RWPE1 (cell line): ENCODE results near the gene CDCA3.

Source experiments
- CTCF ChIA-PET: fragments of 350-600 bp; sonication (Branson Sonifier 250); formaldehyde crosslinking; extraction: SDS; loops from one replicate; lab custom pipeline; 2021; lab: Yijun Ruan, JAX
- POLR2A ChIA-PET: fragments of 400-600 bp; formaldehyde crosslinking; extraction: SDS; loops from one replicate; lab custom pipeline; 2020; ENCODE audit warnings: antibody characterized with exemption; ENCODE audit not compliant: low non-redundant PET; lab: Yijun Ruan, JAX
- DNase-seq: peaks from one replicate; pipeline ENCODE4 v3.0.0; 2012; ENCODE audit warnings: low spot score
- H3K27ac ChIP-seq: fragments of 450-650 bp; 2 replicates; pipeline ENCODE4 v1.5.1; 2017
- TF ChIP-seq, protein P1 (sequence below): fragments of 450-650 bp; conservative IDR thresholded peaks from 2 replicates; pipeline ENCODE4 v1.5.1; 2017; ENCODE audit warnings: low read depth, mild to moderate bottlenecking

CDCA3 gene

GRCh38 chr12:6853626-6854025 is 2.5 kb upstream of the CDCA3 start:
- TF ChIP-seq, protein P1, sequence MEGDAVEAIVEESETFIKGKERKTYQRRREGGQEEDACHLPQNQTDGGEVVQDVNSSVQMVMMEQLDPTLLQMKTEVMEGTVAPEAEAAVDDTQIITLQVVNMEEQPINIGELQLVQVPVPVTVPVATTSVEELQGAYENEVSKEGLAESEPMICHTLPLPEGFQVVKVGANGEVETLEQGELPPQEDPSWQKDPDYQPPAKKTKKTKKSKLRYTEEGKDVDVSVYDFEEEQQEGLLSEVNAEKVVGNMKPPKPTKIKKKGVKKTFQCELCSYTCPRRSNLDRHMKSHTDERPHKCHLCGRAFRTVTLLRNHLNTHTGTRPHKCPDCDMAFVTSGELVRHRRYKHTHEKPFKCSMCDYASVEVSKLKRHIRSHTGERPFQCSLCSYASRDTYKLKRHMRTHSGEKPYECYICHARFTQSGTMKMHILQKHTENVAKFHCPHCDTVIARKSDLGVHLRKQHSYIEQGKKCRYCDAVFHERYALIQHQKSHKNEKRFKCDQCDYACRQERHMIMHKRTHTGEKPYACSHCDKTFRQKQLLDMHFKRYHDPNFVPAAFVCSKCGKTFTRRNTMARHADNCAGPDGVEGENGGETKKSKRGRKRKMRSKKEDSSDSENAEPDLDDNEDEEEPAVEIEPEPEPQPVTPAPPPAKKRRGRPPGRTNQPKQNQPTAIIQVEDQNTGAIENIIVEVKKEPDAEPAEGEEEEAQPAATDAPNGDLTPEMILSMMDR, result no peak
- POLR2A ChIA-PET, result interaction anchor here (2.6 kb wide), 1 partner anchor 14 kb away, joined by 13 read pairs; the partner anchor contains the start of gene TPI1
- CTCF ChIA-PET, result interaction anchor here (1.6 kb wide), 1 partner anchor 16 kb away, joined by 7 read pairs; no protein-coding TSS in a partner anchor
- DNase-seq, result no peak
- H3K27ac ChIP-seq, result peak overlapping the region; percentile 85

- H3K27ac ChIP-seq, result peak overlapping the region; percentile 85
- ChIA-PET POLR2A (interaction anchor here (0.6 to 2.6 kb wide), 7 partner anchors 12 to 128 kb away, joined by 3 to 13 read pairs (median 3); partner anchors contain the start of genes GNB3, MLF2 and TPI1), CTCF (interaction anchor here (0.6 to 1.6 kb wide), 4 partner anchors 15 to 28 kb away, joined by 3 to 7 read pairs (median 4); no protein-coding TSS in a partner anchor)
- TF ChIP-seq, protein P1, result no peak
- DNase-seq, result peak; percentile 55
These were observed 1.7 kb upstream of the CDCA3 start for GRCh38 chr12:6852651-6853354.

- peak; percentile 98 for DNase-seq
- POLR2A ChIA-PET, result interaction anchor here (0.5 to 2.6 kb wide), 8 partner anchors 12 to 156 kb away, joined by 3 to 13 read pairs (median 3); partner anchors contain the start of genes COPS7A, GNB3, MLF2 and TPI1
- peak within 1 kb of the TSS; percentile 85 for H3K27ac ChIP-seq
- CTCF ChIA-PET, result interaction anchor here (0.6 to 1.6 kb wide), 4 partner anchors 15 to 27 kb away, joined by 3 to 7 read pairs (median 4); no protein-coding TSS in a partner anchor
- TF ChIP-seq, protein P1, result no peak
These were observed 1.0 kb upstream of the CDCA3 start, which contains the start of gene USP5 for GRCh38 chr12:6851921-6852650. TSS of gene USP5 (plus strand) at chr12:6852150. CDS start at chr12:6852180, 30 bp downstream.

DNA sequence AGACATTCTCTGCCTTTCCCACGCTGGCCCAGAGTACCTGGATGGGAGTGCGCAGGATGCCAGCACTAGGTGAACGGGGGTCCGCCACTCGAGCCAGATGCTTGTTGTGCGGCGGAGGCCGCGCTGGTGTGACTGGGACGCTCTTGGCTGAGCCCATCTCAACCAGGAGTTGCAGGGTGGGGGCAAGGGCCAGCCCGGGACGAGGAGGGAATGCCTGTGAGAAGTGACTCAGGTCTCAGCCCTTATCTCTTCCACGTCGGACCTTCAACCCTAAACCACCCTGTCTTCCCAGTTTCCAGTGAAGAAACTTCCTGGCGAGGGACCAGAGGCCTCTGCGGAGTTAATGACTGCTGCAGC is 312 bp downstream of the CDCA3 start:
- TF ChIP-seq, protein P1, result no peak

GRCh38 chr12:6849976-6850560 is 1.0 kb downstream of the CDCA3 start:
- peak overlapping the region; percentile 85 for H3K27ac ChIP-seq
- DNase-seq, result no peak
- POLR2A ChIA-PET, result no interaction called here
- CTCF ChIA-PET, result interaction anchor here (0.6 kb wide), 1 partner anchor 20 kb away, joined by 3 read pairs; no protein-coding TSS in a partner anchor
- TF ChIP-seq, protein P1, result no peak

More for the DNA sequence above, 312 bp downstream of the CDCA3 start:
- POLR2A ChIA-PET, result interaction anchor here (1.5 kb wide), 1 partner anchor 127 kb away, joined by 3 read pairs; the partner anchor contains the start of gene COPS7A
- CTCF ChIA-PET, result interaction anchor here (1.0 kb wide), 1 partner anchor 22 kb away, joined by 3 read pairs; the partner anchor contains the start of gene SPSB2
- H3K27ac ChIP-seq, result peak overlapping the region; percentile 85
- DNase-seq, result no peak

GRCh38 chr12:6849427-6849826 is 1.7 kb downstream of the CDCA3 start:
- POLR2A ChIA-PET, result no interaction called here
- CTCF ChIA-PET, result interaction anchor here (0.6 kb wide), 1 partner anchor 20 kb away, joined by 3 read pairs; no protein-coding TSS in a partner anchor
- H3K27ac ChIP-seq, result no peak overlapping the region
- TF ChIP-seq, protein P1, result no peak
- no peak for DNase-seq
